OCI-LY7 (cell line): ENCODE results near the gene DLEC1.

Experiments
- EZH2phosphoT487 ChIP-seq: fragments of 200-600 bp; sonication (generic); IDR thresholded peaks from 2 replicates; pipeline ENCODE4 v1.6.1; 2018; ENCODE audit warnings: low read depth, borderline replicate concordance, mild to moderate bottlenecking, mixed run types, antibody characterized with exemption, low read length, moderate library complexity, mixed read lengths
- TF ChIP-seq, protein P1 (sequence below): fragments of 200-600 bp; sonication (generic); conservative IDR thresholded peaks from 2 replicates; pipeline ENCODE4 v1.5.1; 2014; ENCODE audit warnings: mild to moderate bottlenecking, antibody characterized with exemption, low read length, moderate library complexity, mixed read lengths

DNA sequence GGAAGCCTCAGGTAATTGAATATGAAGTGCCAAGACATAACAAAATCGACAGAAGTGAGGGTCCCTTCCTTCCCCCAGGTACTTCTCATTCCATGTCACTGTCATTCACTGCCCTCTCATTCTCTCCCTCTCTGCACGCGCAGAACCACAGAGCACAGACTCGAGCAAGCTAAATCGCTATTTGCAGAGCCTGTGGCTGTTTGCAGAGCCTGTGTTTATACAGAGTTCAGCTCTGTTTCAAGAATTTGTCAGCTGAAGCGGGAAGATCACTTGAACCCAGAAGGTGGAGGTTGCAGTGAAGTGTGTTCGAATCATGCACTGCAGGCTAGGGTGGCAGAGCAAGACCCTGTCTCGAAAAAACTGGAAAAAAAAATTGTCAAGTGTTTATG, 45.9 kb upstream of the DLEC1 start:
- TF ChIP-seq, protein P1, sequence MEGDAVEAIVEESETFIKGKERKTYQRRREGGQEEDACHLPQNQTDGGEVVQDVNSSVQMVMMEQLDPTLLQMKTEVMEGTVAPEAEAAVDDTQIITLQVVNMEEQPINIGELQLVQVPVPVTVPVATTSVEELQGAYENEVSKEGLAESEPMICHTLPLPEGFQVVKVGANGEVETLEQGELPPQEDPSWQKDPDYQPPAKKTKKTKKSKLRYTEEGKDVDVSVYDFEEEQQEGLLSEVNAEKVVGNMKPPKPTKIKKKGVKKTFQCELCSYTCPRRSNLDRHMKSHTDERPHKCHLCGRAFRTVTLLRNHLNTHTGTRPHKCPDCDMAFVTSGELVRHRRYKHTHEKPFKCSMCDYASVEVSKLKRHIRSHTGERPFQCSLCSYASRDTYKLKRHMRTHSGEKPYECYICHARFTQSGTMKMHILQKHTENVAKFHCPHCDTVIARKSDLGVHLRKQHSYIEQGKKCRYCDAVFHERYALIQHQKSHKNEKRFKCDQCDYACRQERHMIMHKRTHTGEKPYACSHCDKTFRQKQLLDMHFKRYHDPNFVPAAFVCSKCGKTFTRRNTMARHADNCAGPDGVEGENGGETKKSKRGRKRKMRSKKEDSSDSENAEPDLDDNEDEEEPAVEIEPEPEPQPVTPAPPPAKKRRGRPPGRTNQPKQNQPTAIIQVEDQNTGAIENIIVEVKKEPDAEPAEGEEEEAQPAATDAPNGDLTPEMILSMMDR: no peak
- no peak for TF ChIP-seq EZH2phosphoT487
